A549 treated with CpdA at 1 μM for 4 hours (cell line): Measurements from ENCODE around the gene OR5B21. TPM values are rescaled to one million over a fixed set of nuclear protein-coding genes. Genes with fewer than 3 reads are reported as not detected.

Experiments used
- total RNA-seq: library from RNA; stranded (reverse); fragments of 200-300 nt; extraction: Qiagen RNA extraction; gene quantifications from 5 replicates; pipeline ENCODE4 v1.2.3, GENCODE V29; 2022; ENCODE audit warnings: low read depth

Gene OR5B21
- not detected in 5 replicates for total RNA-seq

DNA sequence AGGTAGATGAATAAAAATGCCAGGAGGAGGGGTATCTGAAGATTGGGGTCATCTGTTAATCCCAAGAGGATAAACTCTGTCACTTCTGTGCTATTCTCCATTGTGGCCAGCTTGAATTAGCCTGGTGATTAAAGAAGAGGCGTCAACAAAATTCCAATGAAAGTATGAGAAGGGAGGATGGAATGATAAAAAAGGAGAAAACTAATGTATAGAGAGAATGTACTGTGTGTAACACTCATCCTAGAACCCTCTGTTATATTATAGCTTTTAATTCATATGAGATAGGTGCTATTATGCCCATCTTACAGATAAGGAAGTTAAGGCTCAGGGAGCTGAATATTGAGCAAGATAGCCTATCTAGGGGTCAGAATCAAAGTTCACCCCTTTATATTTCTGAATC, at the start of gene OR5B21:
Gene OR5B21, minus strand, starts transcription at position 101 of the 400 bp plus-strand sequence. Its CDS starts 0 bp downstream, at position 101.

Other genes starting within 250 kb of the OR5B21 start
- not detected in 5 replicates for gene OR10W1, start 239.8 kb downstream of the OR5B21 start, total RNA-seq
- gene OR5B17, start 149.0 kb downstream of the OR5B21 start, total RNA-seq, result not detected in 5 replicates
- gene OR5B3, start 101.2 kb downstream of the OR5B21 start, total RNA-seq, result not detected in 5 replicates
- not detected in 5 replicates for gene OR5B2, start 80.0 kb downstream of the OR5B21 start, total RNA-seq
- gene OR5B12, start 65.9 kb downstream of the OR5B21 start, total RNA-seq, result not detected in 5 replicates
- gene LPXN, start 67.8 kb upstream of the OR5B21 start, total RNA-seq, result 2.5 to 3.8 TPM (median 3.3 TPM) in 5 replicates
- 38.5 to 52.4 TPM (median 41.7 TPM) in 5 replicates for gene ZFP91, start 71.0 kb upstream of the OR5B21 start, total RNA-seq
- gene CNTF, start 114.6 kb upstream of the OR5B21 start, total RNA-seq, result 1.2 to 2.0 TPM (median 1.4 TPM) in 5 replicates
- gene GLYAT, start 223.8 kb upstream of the OR5B21 start, total RNA-seq, result not detected in 5 replicates